WTC11 (cell line): ENCODE measurements around the gene BTN3A1. TPM values are rescaled to one million over a fixed set of nuclear protein-coding genes. Genes with fewer than 3 reads are reported as not detected.
"Not testable (repeated sequence)": the region's sequence is repeated elsewhere in the genome, so short reads cannot be mapped to it uniquely, and the experiment has no call there.

Source experiments
- ATAC-seq: fragments of 200-7000 bp; cut with Tn5 transposase; 2 replicates; pipeline ENCODE4 v1.10.0; 2021; ENCODE audit warnings: mild to moderate bottlenecking, moderate library complexity
- CTCF ChIA-PET: fragments of 300-600 bp; sonication (Branson Sonifier 250); formaldehyde crosslinking; loops from one replicate; lab custom pipeline; 2021; ENCODE audit warnings: antibody characterized with exemption; lab: Charles Lee
- POLR2A ChIA-PET: fragments of 350-600 bp; sonication (Branson Sonifier 250); formaldehyde crosslinking; loops from one replicate; lab custom pipeline; 2021; ENCODE audit warnings: antibody characterized with exemption; lab: Charles Lee
- DNase-seq: peaks from one replicate; pipeline ENCODE4 v3.0.0; 2021; ENCODE audit warnings: low spot score
- H3K27ac Mint-ChIP-seq: 2 replicates; pipeline ENCODE4 v1.8.0; 2021; ENCODE audit warnings: mixed read lengths
- H3K27me3 Mint-ChIP-seq: 2 replicates; pipeline ENCODE4 v1.8.0; 2021; ENCODE audit warnings: low read depth, mild to moderate bottlenecking, moderate library complexity, mixed read lengths
- H3K36me3 Mint-ChIP-seq: 2 replicates; pipeline ENCODE4 v1.8.0; 2021; ENCODE audit warnings: mixed read lengths
- H3K4me1 Mint-ChIP-seq: 2 replicates; pipeline ENCODE4 v1.8.0; 2022; ENCODE audit warnings: mixed read lengths
- H3K4me3 Mint-ChIP-seq: 2 replicates; pipeline ENCODE4 v1.8.0; 2021; ENCODE audit warnings: mild to moderate bottlenecking, moderate library complexity, mixed read lengths
- H3K9me3 Mint-ChIP-seq: 2 replicates; pipeline ENCODE4 v1.8.0; 2021; ENCODE audit warnings: mixed read lengths
- CDX4 ChIP-seq: fragments of 250-450 bp; sonication (Bioruptor Pico); IDR thresholded peaks from 2 replicates; pipeline ENCODE4 v1.9.0; 2021; ENCODE audit warnings: moderate library complexity, mild to moderate bottlenecking, inconsistent platforms, borderline replicate concordance
- CREB1 ChIP-seq: sonication (generic); formaldehyde crosslinking; IDR thresholded peaks from 2 replicates; pipeline ENCODE4 v1.8.0; 2023; ENCODE audit warnings: mild to moderate bottlenecking, missing genetic modification reagents
- E2F5 ChIP-seq: sonication (generic); formaldehyde crosslinking; IDR thresholded peaks from 2 replicates; pipeline ENCODE4 v1.8.1; 2022; ENCODE audit warnings: mild to moderate bottlenecking, moderate library complexity, missing genetic modification reagents
- IRF2 ChIP-seq: sonication (generic); formaldehyde crosslinking; IDR thresholded peaks from 2 replicates; pipeline ENCODE4 v1.8.0; 2022; ENCODE audit warnings: low read depth, missing genetic modification reagents, borderline replicate concordance
- JAZF1 ChIP-seq: fragments of 250-450 bp; sonication (Bioruptor Pico); IDR thresholded peaks from 2 replicates; pipeline ENCODE4 v1.9.0; 2021; ENCODE audit warnings: moderate library complexity, mild to moderate bottlenecking, inconsistent platforms
- KAT7 ChIP-seq: sonication (generic); formaldehyde crosslinking; IDR thresholded peaks from 2 replicates; pipeline ENCODE4 v1.8.1; 2023; ENCODE audit warnings: missing genetic modification reagents, mild to moderate bottlenecking, borderline replicate concordance
- OVOL2 ChIP-seq: fragments of 250-450 bp; sonication (Bioruptor Pico); IDR thresholded peaks from 2 replicates; pipeline ENCODE4 v1.9.0; 2021; ENCODE audit warnings: mild to moderate bottlenecking, borderline replicate concordance
- SP1 ChIP-seq: sonication (generic); formaldehyde crosslinking; conservative IDR thresholded peaks from 2 replicates; pipeline ENCODE4 v1.8.1; 2022; ENCODE audit warnings: missing genetic modification reagents
- ZMAT4 ChIP-seq: fragments of 250-450 bp; sonication (Bioruptor Pico); IDR thresholded peaks from 2 replicates; pipeline ENCODE4 v1.9.0; 2021; ENCODE audit warnings: mild to moderate bottlenecking
- ZNF121 ChIP-seq: sonication (generic); formaldehyde crosslinking; IDR thresholded peaks from 2 replicates; pipeline ENCODE4 v1.8.0; 2023; ENCODE audit warnings: missing genetic modification reagents
- ZNF232 ChIP-seq: sonication (generic); formaldehyde crosslinking; IDR thresholded peaks from 2 replicates; pipeline ENCODE4 v1.8.0; 2022; ENCODE audit warnings: mild to moderate bottlenecking, missing genetic modification reagents
- ZNF416 ChIP-seq: fragments of 250-450 bp; sonication (Bioruptor Pico); IDR thresholded peaks from 2 replicates; pipeline ENCODE4 v1.9.0; 2021; ENCODE audit warnings: mild to moderate bottlenecking, inconsistent platforms
- ZNF532 ChIP-seq: fragments of 250-450 bp; sonication (Bioruptor Pico); IDR thresholded peaks from 2 replicates; pipeline ENCODE4 v1.9.0; 2021; ENCODE audit warnings: mild to moderate bottlenecking, borderline replicate concordance
- ZSCAN18 ChIP-seq: fragments of 250-450 bp; sonication (Bioruptor Pico); IDR thresholded peaks from 2 replicates; pipeline ENCODE4 v2.1.2; 2022; ENCODE audit warnings: mild to moderate bottlenecking, moderate library complexity
- total RNA-seq: library from RNA; stranded (reverse); gene quantifications from 3 replicates; pipeline ENCODE4 v1.2.3, GENCODE V29; 2021

The BTN3A1 gene
- total RNA-seq, 1 experiment from 2014 or later, result 4.5 TPM

- no peak for TF ChIP-seq ZSCAN18 (CRISPR knock-in tag)
- no peak for TF ChIP-seq ZNF232 (CRISPR knock-in tag)
- no peak for TF ChIP-seq IRF2 (CRISPR knock-in tag)
- no peak for TF ChIP-seq CDX4 (CRISPR knock-in tag)
Observed at GRCh38 chr6:26365633-26365995, 36.5 kb upstream of the BTN3A1 start (continued).

- TF ChIP-seq JAZF1 (CRISPR knock-in tag) (no peak), E2F5 (CRISPR knock-in tag) (no peak)
- TF ChIP-seq, all 79 proteins: peak for 0
- DNase-seq, result no peak
- Mint-ChIP-seq H3K4me1 (no peaks in the 10 kb centered on the region), H3K4me3 (no peak overlapping the region), H3K27me3 (peaks cover 4% of the 10 kb centered on the region), H3K9me3 (no peaks in the 10 kb centered on the region), H3K27ac (no peak overlapping the region), H3K36me3 (no peaks in the 10 kb centered on the region)
- ChIA-PET POLR2A (no interaction called here), CTCF (no interaction called here)
- ATAC-seq, result no peak
Observed at GRCh38 chr6:26366504-26366903, 35.6 kb upstream of the BTN3A1 start.

- Mint-ChIP-seq H3K36me3 (no peaks in the 10 kb centered on the region), H3K27ac (no peak overlapping the region), H3K27me3 (peaks cover 4% of the 10 kb centered on the region; the same call in 1 of the 2 replicates), H3K4me3 (no peak overlapping the region), H3K9me3 (no peaks in the 10 kb centered on the region), H3K4me1 (no peaks in the 10 kb centered on the region)
- no peak for TF ChIP-seq ZMAT4 (CRISPR knock-in tag)
- TF ChIP-seq SP1, result no peak
- no peak for TF ChIP-seq ZNF121 (CRISPR knock-in tag)
- TF ChIP-seq ZNF416 (CRISPR knock-in tag), result no peak
- no peak for TF ChIP-seq CREB1 (CRISPR knock-in tag)
- no peak for TF ChIP-seq KAT7 (CRISPR knock-in tag)
- TF ChIP-seq OVOL2, result no peak
- no peak for TF ChIP-seq ZNF532 (CRISPR knock-in tag)
- ATAC-seq (no peak), DNase-seq (no peak)
- CTCF ChIA-PET, result no interaction called here
- POLR2A ChIA-PET, result no interaction called here
Observed at GRCh38 chr6:26367114-26367513, 35.0 kb upstream of the BTN3A1 start.

- ATAC-seq, H3K36me3 Mint-ChIP-seq, H3K27ac Mint-ChIP-seq, DNase-seq, CTCF ChIA-PET, H3K4me3 Mint-ChIP-seq, POLR2A ChIA-PET, H3K4me1 Mint-ChIP-seq, H3K9me3 Mint-ChIP-seq: not testable (repeated sequence)
- peaks cover 18% of the 10 kb centered on the region for H3K27me3 Mint-ChIP-seq
Observed at GRCh38 chr6:26371813-26372212, 30.3 kb upstream of the BTN3A1 start.
